Colon (tissue), 2 donors: ENCODE measurements around the gene KIAA0040.
"Not testable (repeated sequence)": the region's sequence is repeated elsewhere in the genome, so short reads cannot be mapped to it uniquely, and the experiment has no call there.

Experiments used
- FAIRE-seq: peaks from 2 replicates; lab custom pipeline; 2012; peaks lifted over from hg19 to GRCh38; lab: Jason Lieb, UNC
- donor health status: control.
- donor health status: control.

KIAA0040 gene

DNA sequence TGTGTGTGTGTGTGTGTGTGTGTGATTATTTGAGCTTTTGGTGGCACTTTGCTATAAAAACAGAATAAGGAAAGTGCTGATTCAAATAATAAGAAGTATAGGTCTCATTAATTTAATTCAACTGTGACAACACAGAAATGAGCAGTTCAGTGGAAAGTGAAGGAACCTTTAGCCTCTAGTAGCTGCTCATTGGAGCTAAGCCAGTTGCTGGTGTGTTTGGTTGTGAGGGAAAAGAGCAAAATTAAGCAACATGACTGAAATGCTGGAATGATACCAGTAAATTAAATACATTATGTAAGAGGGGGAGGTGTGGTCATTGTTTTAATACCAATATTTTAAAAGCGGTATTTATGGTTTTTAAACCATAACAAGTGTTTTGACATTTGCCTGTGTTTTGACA, 55.2 kb downstream of the KIAA0040 start:
- no peak for FAIRE-seq

DNA sequence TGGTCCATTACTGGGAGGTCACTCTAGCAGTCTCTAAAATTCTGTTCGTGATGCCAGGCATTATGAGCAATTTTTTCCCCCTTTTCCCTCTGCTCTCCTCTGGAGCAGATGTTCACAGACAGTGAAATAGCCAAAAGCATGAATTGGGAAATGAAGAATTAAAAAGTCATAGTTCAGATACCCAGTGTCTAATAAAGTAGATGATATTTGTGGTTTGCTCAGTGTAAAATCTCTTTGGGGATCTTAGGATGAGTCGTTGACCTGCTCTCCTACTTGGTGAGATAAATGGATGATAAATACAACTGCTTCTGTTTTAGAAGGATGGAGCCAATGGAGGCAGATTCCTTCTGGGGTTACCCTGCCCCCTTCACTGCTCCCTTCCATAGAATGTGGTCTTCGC, 56.3 kb downstream of the KIAA0040 start:
- FAIRE-seq = no peak

DNA sequence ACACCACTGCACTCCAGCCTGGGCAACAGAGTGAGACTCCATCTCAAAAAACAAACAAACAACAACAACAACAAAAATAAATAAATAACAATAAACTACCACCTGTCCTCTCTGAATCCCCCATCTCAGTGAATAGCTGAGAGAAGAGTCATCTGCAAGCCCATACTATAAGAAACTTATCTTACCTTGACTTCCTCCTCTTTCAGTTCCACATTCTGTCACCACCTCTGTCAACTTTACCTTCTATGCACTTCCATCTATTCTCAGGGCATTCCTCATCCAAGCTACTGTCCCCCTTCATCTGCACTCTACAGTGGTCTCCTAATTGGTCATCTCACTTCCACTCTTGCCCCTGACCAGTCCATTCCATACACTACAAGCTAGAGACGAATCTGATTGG, 58.1 kb downstream of the KIAA0040 start:
- FAIRE-seq = no peak

DNA sequence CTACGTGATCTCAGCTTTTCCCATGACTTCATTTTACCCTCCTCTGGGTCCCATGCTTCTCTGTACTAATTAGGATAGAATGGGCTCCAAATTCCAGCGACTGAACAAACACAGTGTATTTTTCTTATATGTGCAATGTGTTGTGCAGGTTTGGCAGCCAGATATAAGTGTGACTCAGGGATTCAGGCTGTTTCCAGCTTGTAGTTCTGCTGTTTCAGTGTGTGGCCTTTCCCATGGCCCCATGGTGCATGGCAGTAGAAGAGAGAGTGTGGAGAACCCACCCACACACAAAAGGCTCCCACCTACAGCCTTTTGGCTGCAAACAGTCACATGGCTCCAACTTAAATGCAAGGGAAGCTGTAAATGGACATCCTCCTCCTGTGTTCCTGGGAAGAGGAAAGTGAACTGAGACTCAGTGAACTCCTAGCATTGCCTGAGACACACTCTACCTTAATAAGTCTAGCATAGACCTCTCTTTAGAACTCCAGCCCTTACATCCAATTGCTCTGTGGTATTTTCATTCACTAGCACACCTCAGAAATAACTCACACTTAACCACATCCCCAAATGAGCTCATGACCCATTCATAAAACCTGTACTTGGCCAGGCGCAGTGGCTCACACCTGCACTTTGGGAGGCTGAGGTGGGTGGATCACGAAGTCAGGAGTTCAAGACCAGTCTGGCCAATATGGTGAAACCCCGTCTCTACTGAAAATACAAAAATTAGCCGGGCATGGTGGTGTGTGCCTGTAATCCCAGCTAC, 58.7 kb downstream of the KIAA0040 start:
- FAIRE-seq = no peak

DNA sequence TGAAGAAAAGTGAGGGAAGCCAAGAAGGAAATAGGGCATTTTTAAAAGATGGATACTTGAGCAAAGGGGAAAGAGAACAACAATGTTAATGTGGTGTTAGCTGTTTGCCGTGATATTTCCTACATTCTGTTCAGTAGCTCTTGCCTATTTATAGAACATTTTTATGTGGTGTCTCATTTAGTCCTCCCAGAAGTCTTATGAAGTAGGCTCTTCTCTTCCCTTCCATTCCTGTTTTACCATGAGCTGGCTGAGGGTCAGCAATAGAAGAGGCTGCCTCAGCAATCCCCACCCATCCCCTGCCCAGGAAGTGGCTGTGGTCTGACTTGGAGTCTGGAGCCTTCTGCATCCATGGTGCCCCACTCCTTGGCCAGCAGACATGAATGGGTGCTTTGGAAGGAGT, 60.1 kb downstream of the KIAA0040 start:
- FAIRE-seq = no peak

DNA sequence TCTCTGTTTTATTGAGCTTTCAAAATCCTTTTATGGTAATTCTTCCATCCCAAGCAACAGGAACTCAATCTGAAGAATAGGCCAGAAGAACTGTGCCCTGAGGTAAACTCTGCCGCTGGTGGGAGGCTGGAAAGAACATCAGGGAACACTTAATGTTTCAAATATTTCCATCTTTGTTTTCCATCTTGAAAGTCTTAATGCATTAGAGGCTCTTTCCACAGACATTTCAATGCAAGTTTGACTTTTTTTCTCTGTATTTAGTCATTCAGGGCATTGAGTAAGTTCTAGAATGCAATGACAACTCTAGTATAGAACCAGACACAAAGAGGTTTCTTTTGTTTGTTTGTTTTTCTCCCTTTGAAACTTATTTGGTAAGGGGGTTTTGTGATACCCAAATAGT, 61.5 kb downstream of the KIAA0040 start:
- FAIRE-seq = no peak

DNA sequence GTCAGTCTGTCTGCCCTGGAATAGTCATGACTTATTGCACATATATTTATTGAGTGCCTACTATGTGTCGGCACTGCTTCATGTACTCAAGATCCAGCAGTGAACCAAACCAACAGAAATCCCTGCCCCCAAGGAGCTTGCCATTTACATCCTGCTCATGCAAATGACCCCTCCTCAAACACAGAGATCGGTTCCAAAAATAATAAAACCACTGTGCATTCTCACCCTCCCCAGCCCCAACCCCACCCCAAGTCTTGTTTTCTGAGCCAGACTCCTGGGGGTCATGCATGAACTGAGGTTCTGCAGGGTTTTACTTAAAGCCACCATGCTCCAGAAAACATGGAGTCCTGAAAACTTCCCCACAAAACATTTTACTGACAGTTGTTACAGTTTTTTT, 61.9 kb downstream of the KIAA0040 start:
- FAIRE-seq = no peak

DNA sequence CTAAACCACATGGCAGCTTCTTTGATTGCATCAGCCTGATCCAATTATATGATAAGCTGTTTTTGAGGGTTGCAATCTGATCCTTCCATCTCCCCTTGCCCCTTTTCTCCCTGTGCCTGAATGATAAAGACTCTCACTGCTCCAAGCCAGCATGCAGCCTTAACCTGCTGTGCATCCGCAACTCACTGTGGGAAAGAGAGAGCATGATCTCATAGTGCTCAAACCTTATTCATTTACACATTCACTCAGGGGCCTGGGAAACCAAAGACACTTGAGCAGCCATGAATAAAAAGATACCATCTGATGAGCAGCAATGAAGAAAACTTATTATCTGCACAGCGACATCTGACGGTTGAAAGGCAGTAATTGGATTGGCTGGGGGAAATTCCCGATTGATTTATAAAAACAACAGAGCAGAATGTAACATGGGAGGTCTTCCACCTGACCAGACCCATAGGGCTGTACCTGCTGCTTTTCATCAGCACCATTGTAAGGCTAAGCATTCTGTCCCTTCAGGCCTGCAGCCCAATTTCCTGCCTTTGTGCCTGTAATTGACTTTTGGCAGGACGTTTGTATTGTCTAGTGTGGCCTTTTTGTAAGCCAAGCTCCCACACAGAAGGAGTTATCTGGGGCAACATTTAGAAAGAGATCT, 62.5 kb downstream of the KIAA0040 start:
- FAIRE-seq = no peak

DNA sequence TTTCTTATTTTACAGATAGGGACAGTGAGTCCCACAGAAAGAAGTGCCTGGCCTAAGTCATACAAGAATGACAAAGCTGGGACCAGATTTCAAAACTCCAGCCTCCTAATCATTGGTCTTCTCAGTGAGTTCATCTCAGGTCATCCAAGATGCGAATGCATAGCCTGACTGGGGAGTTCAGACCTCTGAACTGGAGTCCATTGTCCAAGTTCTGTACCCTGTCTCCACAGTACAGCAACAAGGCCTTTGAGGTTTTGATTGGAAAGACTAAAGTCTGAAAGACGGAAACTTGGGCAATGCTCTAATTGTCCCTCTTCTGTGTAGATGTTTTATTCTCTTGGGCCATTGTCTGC, 63.0 kb downstream of the KIAA0040 start:
- FAIRE-seq = no peak

DNA sequence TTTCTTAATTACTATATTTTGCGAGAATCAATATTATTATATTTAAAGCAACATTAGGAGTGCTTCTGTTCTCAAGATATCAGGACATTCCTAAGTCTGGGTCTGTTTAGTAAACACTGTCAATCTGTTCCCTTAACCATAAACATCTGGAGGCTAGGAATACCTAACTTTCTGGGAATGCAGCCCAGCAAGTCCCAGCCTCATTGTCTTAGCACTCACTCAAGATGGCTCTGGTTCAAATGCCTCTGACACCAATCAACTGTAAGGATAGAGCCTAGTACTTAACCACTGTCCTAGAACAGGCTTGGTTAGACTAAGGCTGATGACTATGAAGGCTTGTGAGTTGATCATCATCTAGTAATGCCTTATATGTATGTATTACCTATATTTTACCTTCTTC, 63.4 kb downstream of the KIAA0040 start:
- no peak for FAIRE-seq

DNA sequence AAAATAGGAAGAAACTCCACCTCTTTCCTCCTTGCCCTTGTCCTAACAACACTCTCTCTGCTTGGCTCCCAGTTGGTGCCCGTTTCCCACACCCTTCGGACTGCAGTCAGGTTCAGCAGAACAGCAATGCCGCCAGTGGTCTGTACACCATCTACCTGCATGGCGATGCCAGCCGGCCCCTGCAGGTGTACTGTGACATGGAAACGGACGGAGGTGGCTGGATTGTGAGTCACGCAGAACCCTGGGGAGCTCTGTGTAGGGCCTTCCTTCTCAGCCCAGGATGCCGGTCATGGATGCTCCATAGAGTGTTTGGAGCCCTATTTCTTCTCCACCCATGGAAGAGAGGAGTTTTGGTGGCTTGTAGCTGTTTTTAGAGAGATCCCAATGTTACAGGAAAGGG, 64.1 kb downstream of the KIAA0040 start:
- FAIRE-seq = no peak

DNA sequence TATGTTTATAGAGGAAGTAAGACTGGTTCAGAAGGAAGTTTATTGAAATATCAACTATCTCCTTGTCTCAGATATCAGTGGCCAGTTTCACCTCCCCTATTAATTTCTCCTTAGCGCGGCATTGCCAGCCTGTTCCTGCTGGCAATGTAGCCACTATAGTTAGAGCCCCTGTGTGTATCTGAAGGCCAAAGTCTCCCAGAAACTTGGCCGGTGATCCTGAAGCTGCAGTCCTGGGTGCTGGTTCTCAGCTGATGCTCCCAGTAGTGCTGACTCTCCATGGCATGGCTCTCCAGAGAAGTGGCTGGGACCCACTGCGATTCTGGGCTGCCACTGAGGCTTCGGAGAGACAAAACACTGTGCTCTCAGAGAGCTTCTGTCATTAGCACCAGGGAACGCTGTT, 65.0 kb downstream of the KIAA0040 start:
- no peak for FAIRE-seq

DNA sequence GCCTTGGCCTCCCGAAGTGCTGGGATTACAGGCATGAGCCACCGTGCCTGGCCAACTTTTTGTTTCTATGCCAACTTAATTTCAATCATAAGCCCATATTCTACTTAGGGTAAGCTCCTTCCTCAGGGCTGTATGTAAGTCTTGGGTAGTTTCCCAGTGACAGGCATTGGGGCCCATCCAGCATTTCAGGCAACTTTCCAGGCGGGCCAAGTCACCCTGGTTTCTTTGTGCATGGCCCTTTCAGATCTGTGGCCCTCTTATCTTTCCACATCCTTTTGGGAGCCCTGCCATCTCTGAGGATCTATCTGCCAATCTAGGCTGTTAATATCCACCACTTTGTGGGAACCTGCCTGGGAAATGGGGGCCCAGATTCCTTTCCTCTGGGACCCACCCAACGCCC, 66.2 kb downstream of the KIAA0040 start:
- FAIRE-seq = no peak

DNA sequence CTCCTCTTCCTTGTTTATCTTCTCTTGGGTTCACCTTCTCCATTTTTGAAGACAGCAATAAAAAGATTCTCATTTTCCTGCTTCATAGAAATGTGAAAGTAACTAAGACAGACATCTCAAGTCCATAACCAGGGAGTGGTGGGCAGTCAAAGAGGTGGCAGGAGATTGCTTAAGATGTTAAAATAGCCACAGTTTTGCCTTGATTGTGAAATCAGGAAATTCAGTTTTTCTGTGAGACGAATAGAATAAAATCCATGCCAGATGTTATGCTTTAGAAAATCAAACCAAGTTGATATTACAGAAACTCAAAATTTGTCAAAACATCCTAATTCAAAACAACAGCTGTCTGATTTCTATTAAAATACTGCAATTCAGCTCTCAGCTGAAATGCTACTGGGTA, 67.7 kb downstream of the KIAA0040 start:
- no peak for FAIRE-seq

DNA sequence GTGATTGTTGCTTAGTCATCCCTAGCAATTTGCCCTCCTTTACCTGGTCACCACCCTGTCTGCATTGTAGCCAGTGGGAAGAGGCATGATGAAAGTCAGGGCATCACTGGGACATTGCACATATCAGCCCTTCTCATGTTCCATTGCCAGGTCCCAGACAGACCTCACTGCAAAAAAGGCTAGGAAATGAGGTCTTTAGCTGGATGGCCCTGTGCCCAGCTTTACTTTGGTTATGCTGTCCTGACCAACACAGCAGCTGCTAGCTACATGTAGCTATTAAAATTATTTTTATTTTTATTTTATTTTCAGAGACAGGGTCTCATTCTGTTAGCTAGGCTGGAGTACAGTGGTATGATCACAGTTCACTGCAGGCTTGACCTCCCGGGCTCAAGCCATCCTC, 72.1 kb downstream of the KIAA0040 start:
- no peak for FAIRE-seq

DNA sequence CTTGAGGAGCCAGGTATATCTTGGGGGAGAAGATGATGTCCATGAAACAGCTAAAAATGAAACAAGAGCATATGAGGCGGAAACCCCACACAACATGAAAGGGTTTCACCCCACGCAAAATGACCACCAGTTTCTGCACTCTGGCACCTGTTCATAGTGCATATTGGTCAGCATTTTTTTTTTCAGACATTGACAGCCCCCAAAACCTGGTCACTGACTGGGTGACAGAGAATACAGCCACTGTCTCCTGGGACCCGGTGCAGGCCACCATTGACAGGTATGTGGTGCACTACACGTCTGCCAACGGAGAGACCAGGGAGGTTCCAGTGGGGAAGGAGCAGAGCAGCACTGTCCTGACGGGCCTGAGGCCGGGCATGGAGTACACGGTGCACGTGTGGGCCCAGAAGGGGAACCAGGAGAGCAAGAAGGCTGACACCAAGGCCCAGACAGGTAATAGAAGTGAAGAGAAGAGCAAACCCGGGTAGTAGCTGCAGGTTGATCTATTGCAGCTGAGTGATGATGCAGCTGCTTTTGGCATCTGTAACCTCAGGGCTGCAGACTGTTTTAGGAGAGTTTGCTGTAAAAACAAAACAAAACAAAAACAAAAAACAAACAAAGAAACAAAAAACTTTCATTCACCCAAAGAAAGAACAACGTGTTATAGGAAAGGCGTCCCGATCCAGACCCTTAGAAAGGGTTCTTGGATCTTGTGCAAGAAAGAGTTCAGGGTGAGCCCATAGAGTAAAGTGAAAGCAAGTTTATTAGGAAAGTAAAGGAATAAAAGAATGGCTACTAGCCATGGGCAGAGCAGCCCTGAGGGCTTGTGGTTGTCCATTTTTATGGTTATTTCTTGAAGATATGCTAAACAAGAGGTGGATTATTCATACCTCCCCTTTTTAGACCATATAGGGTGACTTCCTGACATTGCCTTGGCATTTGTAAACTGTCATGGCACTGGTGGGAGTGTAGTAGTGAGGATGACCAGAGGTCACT, 73.9 kb downstream of the KIAA0040 start:
- FAIRE-seq = no peak

DNA sequence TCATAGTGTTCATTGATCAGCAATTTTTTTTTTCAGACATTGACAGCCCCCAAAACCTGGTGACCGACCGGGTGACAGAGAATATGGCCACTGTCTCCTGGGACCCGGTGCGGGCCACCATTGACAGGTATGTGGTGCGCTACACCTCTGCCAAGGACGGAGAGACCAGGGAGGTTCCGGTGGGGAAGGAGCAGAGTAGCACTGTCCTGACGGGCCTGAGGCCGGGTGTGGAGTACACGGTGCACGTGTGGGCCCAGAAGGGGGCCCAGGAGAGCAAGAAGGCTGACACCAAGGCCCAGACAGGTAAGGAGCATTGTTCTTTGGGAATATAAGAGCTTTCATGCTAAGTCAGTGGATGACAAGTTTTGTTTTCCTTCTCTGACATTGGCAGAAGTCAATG, 75.7 kb downstream of the KIAA0040 start:
- FAIRE-seq = no peak

DNA sequence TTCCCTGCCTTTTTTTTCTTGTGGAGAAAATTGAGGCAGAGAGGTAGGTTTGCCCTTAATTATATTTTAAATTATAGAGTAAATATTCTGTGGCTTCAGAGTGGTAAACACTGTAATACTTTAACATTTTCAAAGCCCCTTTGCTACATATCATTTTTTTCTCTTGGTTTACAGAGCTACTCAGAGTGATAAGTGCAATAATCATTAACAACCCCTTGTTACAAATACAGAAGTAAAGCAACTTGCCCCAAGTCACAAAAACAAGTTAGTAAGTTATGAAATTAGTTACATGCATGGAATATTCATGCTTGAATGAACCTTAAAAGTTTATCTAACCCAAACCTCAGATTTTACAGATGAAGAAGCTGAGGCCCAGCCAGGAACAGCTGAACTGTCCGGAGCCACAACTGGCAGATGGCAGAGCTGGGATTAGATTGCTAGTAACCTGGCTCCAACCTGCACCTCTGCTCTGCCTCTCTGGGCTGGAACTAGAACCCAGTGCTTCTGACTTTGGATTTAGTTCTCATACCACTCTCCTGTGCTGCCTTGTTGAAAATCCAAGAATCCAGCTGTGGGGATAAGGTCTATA, 76.3 kb downstream of the KIAA0040 start:
- FAIRE-seq = no peak

DNA sequence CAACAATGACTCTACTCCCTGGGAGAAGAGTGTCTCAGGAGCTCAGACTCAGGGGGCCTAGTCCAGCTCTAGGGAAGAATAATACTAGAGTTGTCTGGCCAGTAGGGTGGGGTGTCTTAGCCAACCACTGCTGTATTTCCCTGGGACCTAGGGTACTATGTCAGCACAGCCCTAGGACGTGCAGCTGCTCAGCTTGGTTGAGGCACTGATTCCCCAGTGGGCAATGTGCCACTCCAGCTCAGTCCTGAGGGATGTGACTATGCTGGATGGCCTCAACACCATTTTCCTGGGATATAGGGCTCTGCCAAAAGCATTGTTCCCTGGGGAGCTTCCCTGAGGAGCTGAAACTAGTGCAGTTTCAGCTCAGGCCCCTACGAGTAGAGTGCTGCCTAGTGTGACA, 77.6 kb downstream of the KIAA0040 start:
- FAIRE-seq = no peak

DNA sequence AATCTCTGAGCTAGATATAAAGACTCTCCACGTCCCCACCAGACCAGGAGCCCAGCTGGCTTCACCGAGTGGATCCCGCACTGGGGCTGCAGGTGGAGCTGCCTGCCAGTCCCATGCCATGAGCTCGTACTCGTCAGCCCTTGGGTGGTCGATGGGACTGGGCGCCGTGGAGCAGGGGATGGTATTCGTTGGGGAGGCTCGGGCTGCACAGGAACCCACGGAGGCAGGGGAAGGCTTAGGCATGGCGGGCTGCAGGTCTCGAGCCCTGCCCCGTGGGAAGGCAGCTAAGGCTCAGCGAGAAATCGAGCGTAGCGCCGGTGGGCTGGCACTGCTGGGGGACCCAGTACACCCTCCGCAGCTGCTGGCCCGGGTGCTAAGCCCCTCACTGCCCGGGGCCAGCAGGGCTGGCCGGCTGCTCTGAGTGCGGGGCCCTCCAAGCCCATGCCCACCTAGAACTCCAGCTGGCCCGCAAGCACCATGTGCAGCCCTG, 84.2 kb downstream of the KIAA0040 start:
- FAIRE-seq = not testable (repeated sequence)
